Esophagus squamous epithelium (tissue), 5 donors: ENCODE results near the gene VPS36. TPM values are rescaled to one million over a fixed set of nuclear protein-coding genes. Genes with fewer than 3 reads are reported as not detected.

ENCODE experiments used
- DNase-seq: peaks from one replicate; lab custom pipeline; 2025; lab: John Stamatoyannopoulos, UW
- H3K27ac ChIP-seq, 4 donors: fragments of 200-600 bp; sonication (generic); one replicate each; pipeline ENCODE4 v1.5.1; 2016 to 2019; ENCODE audit warnings: mild to moderate bottlenecking in 1 of 4
- H3K27me3 ChIP-seq, 4 donors: fragments of 200-600 bp; sonication (generic); 1 replicate in 3 of 4; 2 replicates in 1 of 4; pipeline versions ENCODE4 v1.5.1 to v1.6.0; 2017 to 2021; ENCODE audit warnings: antibody characterized with exemption in 1 of 4
- H3K36me3 ChIP-seq, 3 donors: fragments of 200-600 bp; sonication (generic); one replicate each; pipeline ENCODE4 v1.5.1; 2016 to 2019
- H3K4me1 ChIP-seq, 3 donors: fragments of 200-600 bp; sonication (generic); one replicate each; pipeline ENCODE4 v1.5.1; 2017 to 2019
- H3K4me3 ChIP-seq, 4 donors: fragments of 200-600 bp; sonication (generic); 1 replicate in 3 of 4; 2 replicates in 1 of 4; pipeline ENCODE4 v1.5.1; 2016 to 2019; ENCODE audit warnings: mild to moderate bottlenecking in 2 of 4, moderate library complexity in 1 of 4
- H3K9me3 ChIP-seq, 3 donors: fragments of 200-600 bp; sonication (generic); one replicate each; pipeline ENCODE4 v1.5.1; 2016 to 2019
- CTCF ChIP-seq, 6 experiments: fragments of 450-650 bp in 4 of 6; fragments of 200-600 bp in 2 of 6; sonication (generic) in 2 of 6; IDR thresholded peaks; one replicate each; pipeline ENCODE4 v1.5.1; 2016 to 2019; ENCODE audit warnings: antibody characterized with exemption in 6 of 6, mild to moderate bottlenecking in 4 of 6, moderate library complexity in 4 of 6
- POLR2A ChIP-seq, 4 donors: fragments of 450-650 bp; IDR thresholded peaks; one replicate each; pipeline ENCODE4 v1.6.1; 2017; ENCODE audit warnings: antibody characterized with exemption in 4 of 4, mild to moderate bottlenecking in 4 of 4, moderate library complexity in 3 of 4
- WGBS, 2 donors: methylation state at CpG; one replicate each; pipeline ENCODE4 v1.1.5; 2018; 5-methylcytosine and 5-hydroxymethylcytosine counted together
- intact Hi-C: fragments of 100-400 bp; cut with DNase I; formaldehyde crosslinking; loops from one replicate; pipeline ENCODE4 v1.15.0; 2022
- total RNA-seq, 4 donors: library from RNA; depleted of rRNA; stranded (reverse); fragments of >200 nt; gene quantifications; one replicate each; pipeline ENCODE4 v1.1.0, GENCODE V29; 2016
- donor health status: DM: yes; HTN: yes; CAD: no.

VPS36 gene
- total RNA-seq, 4 donors from 2014 or later: 36.6 to 61.2 (median 46.2) TPM

DNA sequence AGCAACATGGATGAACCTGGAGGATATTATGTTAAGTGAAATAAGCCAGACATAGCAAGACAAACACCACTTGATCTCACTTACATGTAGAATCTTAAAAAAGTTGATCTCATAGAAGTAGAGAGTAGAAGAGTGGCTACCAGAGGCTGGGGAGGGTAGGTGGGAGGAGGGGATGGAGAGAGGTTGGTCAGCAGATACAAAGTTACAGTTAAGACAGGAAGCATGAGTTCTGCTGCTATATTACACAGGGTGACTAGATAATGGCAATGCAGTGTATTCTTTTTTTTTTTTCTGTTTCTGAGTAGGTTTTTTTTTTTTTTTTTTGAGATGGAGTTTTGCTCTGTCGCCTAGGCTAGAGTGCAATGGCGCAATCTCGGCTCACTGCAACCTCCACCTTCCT is 29.2 kb downstream of the VPS36 start:
- 86 to 93% methylated on average over 3 of the region's 3 CpGs for WGBS, 2 donors
- no peak for TF ChIP-seq CTCF (IDR thresholded peaks at IDR 0.05)
- no peak for TF ChIP-seq POLR2A (IDR thresholded peaks at IDR 0.05)
- no peak for DNase-seq
- no peak overlapping the region for H3K27ac ChIP-seq
- H3K27me3 ChIP-seq: no peaks in the 10 kb centered on the region
- H3K4me3 ChIP-seq: no peak overlapping the region
- H3K9me3 ChIP-seq: no peaks in the 10 kb centered on the region
- H3K4me1 ChIP-seq: no peaks in the 10 kb centered on the region
- intact Hi-C loops: no loop called here
- peaks cover 10 to 93% (median 36%) of the 10 kb centered on the region in 3 donors for H3K36me3 ChIP-seq

DNA sequence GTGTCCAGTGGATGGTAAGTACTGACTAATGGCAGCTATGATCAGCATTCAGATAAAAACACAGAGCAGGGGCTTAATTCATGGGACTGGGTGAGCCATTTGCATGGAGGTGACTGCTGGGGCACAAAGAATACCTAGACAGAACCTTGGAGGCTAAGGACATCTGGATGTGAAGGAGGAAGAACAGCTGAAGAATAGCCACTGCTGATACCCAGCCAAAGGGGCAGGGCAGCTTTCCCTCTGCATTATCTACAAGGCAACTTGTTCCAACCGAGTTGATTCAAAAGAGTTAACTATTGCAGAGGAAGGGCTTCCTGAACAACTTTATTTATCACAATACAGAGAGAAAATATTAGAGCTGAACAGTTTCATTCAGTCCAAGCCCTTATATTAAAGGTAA is 31.4 kb downstream of the VPS36 start:
- intact Hi-C loops: no loop called here
- no peaks in the 10 kb centered on the region for H3K9me3 ChIP-seq
- H3K27ac ChIP-seq: no peak overlapping the region
- 22 to 36% methylated on average over 1 of the region's 1 CpG for WGBS, 2 donors
- H3K36me3 ChIP-seq: peaks cover 5 to 93% (median 36%) of the 10 kb centered on the region in 3 donors
- no peak overlapping the region for H3K4me3 ChIP-seq
- DNase-seq: no peak
- TF ChIP-seq CTCF (IDR thresholded peaks at IDR 0.05) (no peak), POLR2A (IDR thresholded peaks at IDR 0.05) (no peak)
- H3K4me1 ChIP-seq: peaks cover 0 to 18% (median 11%) of the 10 kb centered on the region in 3 donors
- H3K27me3 ChIP-seq: no peaks in the 10 kb centered on the region

DNA sequence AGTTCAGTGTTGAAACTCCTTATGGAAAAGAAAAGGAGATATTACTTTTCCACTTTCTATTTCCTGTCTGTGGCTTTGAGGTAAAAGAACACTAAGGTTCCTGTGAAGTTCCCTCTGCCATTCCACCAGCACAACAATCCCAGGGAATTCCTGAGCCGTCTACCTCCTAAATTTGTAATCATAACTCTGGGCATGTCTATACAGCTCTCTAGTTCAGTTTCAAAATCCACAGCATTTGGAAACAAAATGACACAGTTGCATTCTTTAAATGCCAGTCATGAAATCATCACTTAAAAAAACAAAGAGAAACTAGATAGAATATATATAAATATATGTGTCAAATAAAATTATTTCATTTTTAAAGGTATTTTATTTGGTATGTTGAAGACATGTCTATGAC is 35.5 kb downstream of the VPS36 start:
- no peak for DNase-seq
- intact Hi-C loops: no loop called here
- WGBS, 2 donors: 24 to 32% methylated on average over 1 of the region's 1 CpG
- H3K36me3 ChIP-seq: peaks cover 4 to 75% (median 13%) of the 10 kb centered on the region in 3 donors
- H3K27ac ChIP-seq: peak overlapping the region; percentile 18 to 76 (median 46)
- TF ChIP-seq CTCF (IDR thresholded peaks at IDR 0.05) (no peak), POLR2A (IDR thresholded peaks at IDR 0.05) (no peak)
- H3K4me3 ChIP-seq: no peak overlapping the region
- H3K27me3 ChIP-seq: no peaks in the 10 kb centered on the region
- H3K9me3 ChIP-seq: no peaks in the 10 kb centered on the region
- H3K4me1 ChIP-seq: peaks cover 0 to 37% (median 23%) of the 10 kb centered on the region in 3 donors

- DNase-seq: no peak
- no peaks in the 10 kb centered on the region for H3K27me3 ChIP-seq
- TF ChIP-seq CTCF (IDR thresholded peaks at IDR 0.05): no peak
- no peak for TF ChIP-seq POLR2A (IDR thresholded peaks at IDR 0.05)
- no peak overlapping the region for H3K4me3 ChIP-seq
- no peaks in the 10 kb centered on the region for H3K9me3 ChIP-seq
- H3K27ac ChIP-seq: peak overlapping the region; percentile 18 to 76 (median 46)
- peaks cover 0 to 37% (median 23%) of the 10 kb centered on the region in 3 donors for H3K4me1 ChIP-seq
- H3K36me3 ChIP-seq: peaks cover 4 to 80% (median 13%) of the 10 kb centered on the region in 3 donors
- intact Hi-C loops: no loop called here
- 85 to 96% methylated on average over 1 of the region's 1 CpG for WGBS, 2 donors
Observed at GRCh38 chr13:52414051-52414450, 36.4 kb downstream of the VPS36 start.

DNA sequence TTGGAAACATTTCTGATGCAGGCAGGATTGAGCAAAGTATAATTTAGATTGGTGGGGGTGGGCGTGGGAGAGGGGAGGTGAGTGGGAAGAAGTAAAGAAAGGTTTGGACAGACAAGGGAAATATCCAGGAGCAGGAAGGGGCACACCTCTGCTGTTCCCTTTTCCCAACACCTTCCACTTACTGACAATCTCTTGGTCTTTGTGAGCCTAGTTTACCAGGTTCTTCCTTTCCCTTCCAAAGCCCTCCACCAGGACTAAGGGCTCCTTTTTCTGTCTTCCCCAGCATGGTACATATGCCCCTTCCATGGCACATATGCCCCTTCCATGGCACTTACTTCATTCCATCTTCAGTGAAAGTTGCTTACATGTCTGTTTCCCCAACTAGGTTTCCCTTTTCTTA is 38.3 kb downstream of the VPS36 start:
- 50 to 80% methylated on average over 1 of the region's 1 CpG for WGBS, 2 donors
- intact Hi-C loops: no loop called here
- TF ChIP-seq CTCF (IDR thresholded peaks at IDR 0.05) (no peak), POLR2A (IDR thresholded peaks at IDR 0.05) (no peak)
- H3K9me3 ChIP-seq: no peaks in the 10 kb centered on the region
- H3K27me3 ChIP-seq: no peaks in the 10 kb centered on the region
- no peak for DNase-seq
- H3K4me1 ChIP-seq: peaks cover 0 to 37% (median 23%) of the 10 kb centered on the region in 3 donors
- H3K36me3 ChIP-seq: peaks cover 4 to 61% (median 9%) of the 10 kb centered on the region in 3 donors
- H3K4me3 ChIP-seq: no peak overlapping the region
- H3K27ac ChIP-seq: peak overlapping the region; percentile 23 to 56 (median 36)
